HL-60 (cell line): ENCODE results near the gene SUSD1.

ENCODE experiments used
- DNase-seq, 2 experiments: peaks; one replicate each; pipeline ENCODE4 v3.0.0-alpha.2; 2010 to 2020; ENCODE audit warnings: low read depth in 1 of 2, low spot score in 1 of 2
- H3K27ac ChIP-seq: fragments of 250-450 bp; sonication (Bioruptor Pico); replicated peaks from 2 replicates; pipeline ENCODE4 v1.5.1; 2020; ENCODE audit warnings: mild to moderate bottlenecking, moderate library complexity
- H3K27me3 ChIP-seq: fragments of 250-450 bp; sonication (Bioruptor Pico); 2 replicates; pipeline ENCODE4 v1.5.1; 2021; ENCODE audit warnings: mild to moderate bottlenecking, moderate library complexity; ENCODE audit not compliant: insufficient read depth, poor library complexity, severe bottlenecking
- H3K4me3 ChIP-seq: replicated peaks from 2 replicates; pipeline ENCODE4 v1.5.1; 2011; ENCODE audit warnings: mild to moderate bottlenecking, control low read depth, low read length; ENCODE audit not compliant: insufficient read depth
- GABPA ChIP-seq: IDR thresholded peaks from 2 replicates; pipeline ENCODE4 v1.6.1; 2012; ENCODE audit warnings: low read depth
- POLR2AphosphoS5 ChIP-seq: IDR thresholded peaks from 2 replicates; pipeline ENCODE4 v1.6.1; 2012; ENCODE audit warnings: low read depth
- SPI1 ChIP-seq: IDR thresholded peaks from 2 replicates; pipeline ENCODE4 v1.6.1; 2012; ENCODE audit warnings: low read depth, mild to moderate bottlenecking, borderline replicate concordance
- TF ChIP-seq, protein P1 (sequence below): IDR thresholded peaks from 2 replicates; pipeline ENCODE4 v1.6.1; 2012; ENCODE audit warnings: low read depth; ENCODE audit not compliant: insufficient replicate concordance
- TF ChIP-seq, protein P2 (sequence below): IDR thresholded peaks from one replicate; pipeline ENCODE4 v1.5.1; 2011; ENCODE audit warnings: low read length, control low read depth, inconsistent platforms; ENCODE audit not compliant: insufficient read depth

SUSD1 gene

GRCh38 chr9:112042244-112042638 is 132.9 kb downstream of the SUSD1 start:
- no peak overlapping the region for H3K27ac ChIP-seq
- H3K4me3 ChIP-seq: no peak overlapping the region
- DNase-seq: no peak
- TF ChIP-seq POLR2AphosphoS5: no peak
- no peak for TF ChIP-seq SPI1
- TF ChIP-seq, protein P1, sequence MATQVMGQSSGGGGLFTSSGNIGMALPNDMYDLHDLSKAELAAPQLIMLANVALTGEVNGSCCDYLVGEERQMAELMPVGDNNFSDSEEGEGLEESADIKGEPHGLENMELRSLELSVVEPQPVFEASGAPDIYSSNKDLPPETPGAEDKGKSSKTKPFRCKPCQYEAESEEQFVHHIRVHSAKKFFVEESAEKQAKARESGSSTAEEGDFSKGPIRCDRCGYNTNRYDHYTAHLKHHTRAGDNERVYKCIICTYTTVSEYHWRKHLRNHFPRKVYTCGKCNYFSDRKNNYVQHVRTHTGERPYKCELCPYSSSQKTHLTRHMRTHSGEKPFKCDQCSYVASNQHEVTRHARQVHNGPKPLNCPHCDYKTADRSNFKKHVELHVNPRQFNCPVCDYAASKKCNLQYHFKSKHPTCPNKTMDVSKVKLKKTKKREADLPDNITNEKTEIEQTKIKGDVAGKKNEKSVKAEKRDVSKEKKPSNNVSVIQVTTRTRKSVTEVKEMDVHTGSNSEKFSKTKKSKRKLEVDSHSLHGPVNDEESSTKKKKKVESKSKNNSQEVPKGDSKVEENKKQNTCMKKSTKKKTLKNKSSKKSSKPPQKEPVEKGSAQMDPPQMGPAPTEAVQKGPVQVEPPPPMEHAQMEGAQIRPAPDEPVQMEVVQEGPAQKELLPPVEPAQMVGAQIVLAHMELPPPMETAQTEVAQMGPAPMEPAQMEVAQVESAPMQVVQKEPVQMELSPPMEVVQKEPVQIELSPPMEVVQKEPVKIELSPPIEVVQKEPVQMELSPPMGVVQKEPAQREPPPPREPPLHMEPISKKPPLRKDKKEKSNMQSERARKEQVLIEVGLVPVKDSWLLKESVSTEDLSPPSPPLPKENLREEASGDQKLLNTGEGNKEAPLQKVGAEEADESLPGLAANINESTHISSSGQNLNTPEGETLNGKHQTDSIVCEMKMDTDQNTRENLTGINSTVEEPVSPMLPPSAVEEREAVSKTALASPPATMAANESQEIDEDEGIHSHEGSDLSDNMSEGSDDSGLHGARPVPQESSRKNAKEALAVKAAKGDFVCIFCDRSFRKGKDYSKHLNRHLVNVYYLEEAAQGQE: no peak
- TF ChIP-seq, protein P2, sequence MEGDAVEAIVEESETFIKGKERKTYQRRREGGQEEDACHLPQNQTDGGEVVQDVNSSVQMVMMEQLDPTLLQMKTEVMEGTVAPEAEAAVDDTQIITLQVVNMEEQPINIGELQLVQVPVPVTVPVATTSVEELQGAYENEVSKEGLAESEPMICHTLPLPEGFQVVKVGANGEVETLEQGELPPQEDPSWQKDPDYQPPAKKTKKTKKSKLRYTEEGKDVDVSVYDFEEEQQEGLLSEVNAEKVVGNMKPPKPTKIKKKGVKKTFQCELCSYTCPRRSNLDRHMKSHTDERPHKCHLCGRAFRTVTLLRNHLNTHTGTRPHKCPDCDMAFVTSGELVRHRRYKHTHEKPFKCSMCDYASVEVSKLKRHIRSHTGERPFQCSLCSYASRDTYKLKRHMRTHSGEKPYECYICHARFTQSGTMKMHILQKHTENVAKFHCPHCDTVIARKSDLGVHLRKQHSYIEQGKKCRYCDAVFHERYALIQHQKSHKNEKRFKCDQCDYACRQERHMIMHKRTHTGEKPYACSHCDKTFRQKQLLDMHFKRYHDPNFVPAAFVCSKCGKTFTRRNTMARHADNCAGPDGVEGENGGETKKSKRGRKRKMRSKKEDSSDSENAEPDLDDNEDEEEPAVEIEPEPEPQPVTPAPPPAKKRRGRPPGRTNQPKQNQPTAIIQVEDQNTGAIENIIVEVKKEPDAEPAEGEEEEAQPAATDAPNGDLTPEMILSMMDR: no peak
- TF ChIP-seq GABPA: no peak
- H3K27me3 ChIP-seq: no peaks in the 10 kb centered on the region

DNA sequence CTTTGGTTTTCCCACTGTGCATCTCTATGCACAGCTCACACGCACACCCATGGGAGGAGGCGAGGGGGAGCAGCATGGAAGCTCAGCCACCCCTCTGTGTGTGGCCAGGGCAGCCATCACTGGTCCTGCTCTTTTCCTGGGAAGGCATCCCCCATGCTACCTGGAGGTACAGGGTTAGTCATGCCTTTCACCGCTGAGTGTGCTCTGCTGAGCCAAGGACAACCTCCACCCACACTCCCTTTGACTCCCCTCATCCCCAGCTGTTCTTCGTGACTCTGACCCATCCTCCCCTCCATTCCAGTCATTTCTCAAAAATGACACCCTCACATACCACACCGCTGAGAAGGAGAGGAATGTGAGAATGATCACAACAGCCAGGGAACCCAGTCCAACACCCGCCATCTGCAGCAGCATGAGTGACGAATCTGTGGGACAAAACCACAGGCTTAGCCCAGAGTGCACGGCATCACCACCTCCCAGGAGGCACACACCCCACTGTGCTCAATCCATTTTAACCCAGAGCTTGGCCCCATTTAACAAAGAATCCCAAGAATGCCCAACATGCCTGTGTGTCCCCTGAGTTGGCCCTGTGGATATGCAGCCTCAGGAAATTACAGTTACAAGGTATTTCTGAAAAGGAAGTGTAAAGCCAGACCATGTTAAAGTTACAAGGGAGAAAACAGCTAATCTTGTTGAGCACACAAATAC is 133.4 kb downstream of the SUSD1 start:
- H3K27ac ChIP-seq: no peak overlapping the region
- no peak overlapping the region for H3K4me3 ChIP-seq
- TF ChIP-seq, protein P1: no peak
- TF ChIP-seq POLR2AphosphoS5 (no peak), SPI1 (no peak), GABPA (no peak)
- TF ChIP-seq, protein P2: no peak
- no peaks in the 10 kb centered on the region for H3K27me3 ChIP-seq
- DNase-seq: no peak

DNA sequence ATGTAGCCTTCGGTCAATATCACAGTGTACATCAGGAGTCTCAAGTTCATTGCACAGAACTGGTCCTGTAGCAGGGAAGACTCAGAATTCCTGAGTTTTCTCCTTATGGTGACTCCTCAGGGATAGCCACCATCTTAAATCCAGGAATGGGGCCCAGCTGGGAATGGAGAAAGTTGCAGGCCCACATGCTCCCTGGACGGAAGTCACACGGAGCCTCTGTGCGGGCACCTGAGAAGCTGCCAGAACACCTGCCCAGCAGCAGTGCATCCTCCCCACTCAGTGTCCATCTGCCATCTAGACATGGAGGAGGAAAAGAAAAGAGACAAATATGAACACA is 133.9 kb downstream of the SUSD1 start:
- Histone ChIP-seq H3K27ac (no peak overlapping the region), H3K27me3 (no peaks in the 10 kb centered on the region)

More for the DNA sequence above, 133.9 kb downstream of the SUSD1 start:
- no peak overlapping the region for H3K4me3 ChIP-seq
- TF ChIP-seq, protein P2: no peak
- TF ChIP-seq GABPA (no peak), POLR2AphosphoS5 (no peak), SPI1 (no peak)
- TF ChIP-seq, protein P1: no peak
- DNase-seq: no peak
